ENCODE data around the gene TRPT1. TPM values are rescaled to one million over a fixed set of nuclear protein-coding genes. Genes with fewer than 3 reads are reported as not detected.

The TRPT1 gene
- polyA plus RNA-seq, 3 donors, result 24.8 to 34.6 (median 31.6) TPM

GRCh38 chr11:64256300-64256699 is 30.3 kb upstream of the TRPT1 start:
- Histone ChIP-seq H3K4me2 (replicated peaks; ENCODE audit: extremely low read depth, low read length, poor library complexity, severe bottlenecking) (no peak overlapping the region), H3K4me1 (ENCODE audit: control insufficient read depth in 1 of 2, insufficient read depth in 2 of 2, low read length in 2 of 2) (peaks cover 18 to 26% of the 10 kb centered on the region in 2 donors), H3K27ac (ENCODE audit: low read depth in 1 of 2, low read length in 2 of 2) (no peak overlapping the region), H3K4me3 (replicated peaks in 1 of 3; ENCODE audit: low read depth in 2 of 3, low read length in 3 of 3) (no peak overlapping the region), H3K9me3 (replicated peaks in 1 of 2; ENCODE audit: control insufficient read depth in 1 of 2, insufficient read depth in 1 of 2, low read length in 2 of 2) (no peaks in the 10 kb centered on the region), H4K20me1 (ENCODE audit: insufficient read depth, low read length) (peaks cover 34% of the 10 kb centered on the region), H3K79me2 (ENCODE audit: insufficient read depth, low read length) (peaks cover 18% of the 10 kb centered on the region), H3K9ac (ENCODE audit: insufficient read depth, low read length, poor library complexity, severe bottlenecking) (no peak overlapping the region), H3K36me3 (replicated peaks in 1 of 2; ENCODE audit: control insufficient read depth in 1 of 2, insufficient read depth in 2 of 2, low read length in 2 of 2) (peaks cover 59 to 68% of the 10 kb centered on the region in 2 donors), H2AFZ (ENCODE audit: insufficient read depth, low read depth, low read length, poor library complexity, severe bottlenecking) (no peak overlapping the region), H3K27me3 (ENCODE audit: control insufficient read depth in 2 of 2, insufficient read depth in 2 of 2, low read length in 2 of 2) (no peaks in the 10 kb centered on the region)
- Mint-ChIP-seq H3K4me3 (no peak overlapping the region), H3K27me3 (ENCODE audit: low read depth in 3 of 3) (peaks cover 0 to 1% (median 0%) of the 10 kb centered on the region in 3 donors), H3K36me3 (peaks cover 45 to 67% of the 10 kb centered on the region in 2 donors), H3K4me1 (peaks cover 21% of the 10 kb centered on the region), H3K9me3 (peaks cover 0 to 4% (median 0%) of the 10 kb centered on the region in 7 donors), H3K27ac (no peak overlapping the region)
- intact Hi-C loops (cut with micrococcal nuclease), result no loop called here
- 82% methylated on average over 7 of the region's 15 CpGs for WGBS (ENCODE audit: insufficient coverage)
- no peak for DNase-seq
- TF ChIP-seq CTCF (IDR thresholded peaks at IDR 0.05), result no peak

GRCh38 chr11:64255135-64256128 is 29.4 kb upstream of the TRPT1 start:
- DNase-seq, result no peak
- Histone ChIP-seq H3K4me1 (ENCODE audit: control insufficient read depth in 1 of 2, insufficient read depth in 2 of 2, low read length in 2 of 2) (peaks cover 25 to 35% of the 10 kb centered on the region in 2 donors), H3K4me3 (replicated peaks in 1 of 3; ENCODE audit: low read depth in 2 of 3, low read length in 3 of 3) (no peak overlapping the region), H3K79me2 (ENCODE audit: insufficient read depth, low read length) (peaks cover 18% of the 10 kb centered on the region), H3K4me2 (replicated peaks; ENCODE audit: extremely low read depth, low read length, poor library complexity, severe bottlenecking) (no peak overlapping the region), H3K9ac (ENCODE audit: insufficient read depth, low read length, poor library complexity, severe bottlenecking) (no peak overlapping the region), H3K9me3 (replicated peaks in 1 of 2; ENCODE audit: control insufficient read depth in 1 of 2, insufficient read depth in 1 of 2, low read length in 2 of 2) (no peaks in the 10 kb centered on the region), H3K27me3 (ENCODE audit: control insufficient read depth in 2 of 2, insufficient read depth in 2 of 2, low read length in 2 of 2) (no peaks in the 10 kb centered on the region), H2AFZ (ENCODE audit: insufficient read depth, low read depth, low read length, poor library complexity, severe bottlenecking) (no peak overlapping the region), H4K20me1 (ENCODE audit: insufficient read depth, low read length) (peaks cover 34% of the 10 kb centered on the region), H3K36me3 (replicated peaks in 1 of 2; ENCODE audit: control insufficient read depth in 1 of 2, insufficient read depth in 2 of 2, low read length in 2 of 2) (peaks cover 51 to 62% of the 10 kb centered on the region in 2 donors), H3K27ac (ENCODE audit: low read depth in 1 of 2, low read length in 2 of 2) (no peak overlapping the region)
- H3K4me1 Mint-ChIP-seq, result peaks cover 24% of the 10 kb centered on the region
- no peak for TF ChIP-seq CTCF (IDR thresholded peaks at IDR 0.05)
- H3K4me3 Mint-ChIP-seq, result no peak overlapping the region
- intact Hi-C loops (cut with micrococcal nuclease), result no loop called here
- H3K9me3 Mint-ChIP-seq, result peaks cover 0 to 4% (median 0%) of the 10 kb centered on the region in 7 donors
- over 99% methylated on average over 26 of the region's 35 CpGs for WGBS (ENCODE audit: insufficient coverage)
- peak overlapping the region in 1 of 7 donors; percentile 53 for H3K27ac Mint-ChIP-seq
- peaks cover 3 to 4% (median 4%) of the 10 kb centered on the region in 3 donors for H3K27me3 Mint-ChIP-seq (ENCODE audit: low read depth in 3 of 3)
- H3K36me3 Mint-ChIP-seq, result peaks cover 45 to 62% of the 10 kb centered on the region in 2 donors
